ENCODE measurements around the gene SLC25A10. TPM values are rescaled to one million over a fixed set of nuclear protein-coding genes. Genes with fewer than 3 reads are reported as not detected.

Gene SLC25A10, protein sequence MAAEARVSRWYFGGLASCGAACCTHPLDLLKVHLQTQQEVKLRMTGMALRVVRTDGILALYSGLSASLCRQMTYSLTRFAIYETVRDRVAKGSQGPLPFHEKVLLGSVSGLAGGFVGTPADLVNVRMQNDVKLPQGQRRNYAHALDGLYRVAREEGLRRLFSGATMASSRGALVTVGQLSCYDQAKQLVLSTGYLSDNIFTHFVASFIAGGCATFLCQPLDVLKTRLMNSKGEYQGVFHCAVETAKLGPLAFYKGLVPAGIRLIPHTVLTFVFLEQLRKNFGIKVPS
- total RNA-seq (2014; rRNA removed; shearing (Covaris generic)), result 96.9 and 106 TPM in 2 replicates
- polyA plus RNA-seq (2015; cell fraction: cytosol; rRNA removed), result 56.8 and 78.5 TPM in 2 replicates
- polyA plus RNA-seq (2015; cell fraction: nucleus; rRNA removed), result 41.7 and 46.6 TPM in 2 replicates

GRCh38 chr17:81711814-81712467, at the start of gene SLC25A10:
Gene SLC25A10, plus strand, starts transcription at chr17:81712284. Its CDS starts 143 bp downstream, at chr17:81712427.
- DNase-seq (ENCODE audit: low read depth), result peak; percentile 89

- DNase-seq (ENCODE audit: low read depth), result no peak
These were observed 48.0 kb upstream of the SLC25A10 start for GRCh38 chr17:81664051-81664470.

DNA sequence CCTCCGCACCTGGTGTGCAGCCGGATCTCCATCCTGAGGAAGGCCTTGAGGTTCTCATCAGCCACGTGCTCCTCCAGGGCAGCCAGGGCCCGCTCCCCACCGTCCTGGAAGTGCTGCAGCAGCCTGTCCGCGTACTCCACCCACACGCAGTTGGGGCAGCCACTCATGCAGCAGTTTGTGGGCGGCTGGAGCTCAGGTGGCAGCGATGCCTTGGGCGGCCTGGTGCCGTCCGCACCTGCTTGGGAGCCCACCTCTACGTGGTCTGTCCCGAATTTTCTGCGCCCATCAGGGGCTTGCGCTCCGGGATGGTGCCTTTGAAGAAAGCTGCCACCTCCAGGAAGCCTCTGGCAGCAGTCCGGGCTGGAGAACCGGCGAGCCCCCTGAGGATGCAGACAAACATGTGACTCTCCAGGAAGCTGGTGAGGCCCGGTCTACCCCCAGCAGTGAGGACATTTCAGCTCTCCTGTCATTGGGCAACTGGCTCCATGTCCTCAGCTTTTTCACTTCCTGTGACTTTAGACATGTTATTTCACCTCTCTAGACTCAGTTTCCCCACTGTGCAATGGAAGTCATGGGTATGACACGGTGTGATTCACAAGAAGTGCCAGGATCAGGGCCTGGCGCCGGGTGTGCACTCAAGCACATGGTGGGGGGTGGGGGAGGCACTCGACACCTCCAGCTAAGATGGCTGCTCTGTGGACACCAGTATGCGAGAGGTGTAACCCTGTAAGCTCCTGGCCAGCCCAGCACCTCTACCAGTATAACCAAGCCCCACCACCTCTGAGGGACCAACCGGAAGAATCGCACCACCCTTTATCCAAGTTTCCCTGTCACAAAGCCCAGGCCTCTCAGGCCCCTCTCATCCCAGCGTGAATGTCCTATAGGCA, 46.6 kb upstream of the SLC25A10 start:
- peak; percentile 36 for DNase-seq (ENCODE audit: low read depth)

DNA sequence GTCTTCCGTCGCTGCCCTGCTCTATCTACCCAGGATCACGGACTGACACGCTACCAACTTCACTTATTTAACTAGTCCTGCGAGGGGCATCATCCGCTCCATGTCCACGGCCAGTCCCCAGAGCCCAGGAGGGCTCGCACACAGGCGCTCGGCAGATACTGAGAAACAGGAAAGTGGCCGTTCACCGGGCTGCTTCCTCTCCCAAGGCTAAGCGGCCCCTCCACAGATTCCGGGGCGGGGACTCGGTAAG, 46.1 kb upstream of the SLC25A10 start:
- no peak for DNase-seq (ENCODE audit: low read depth)

DNA sequence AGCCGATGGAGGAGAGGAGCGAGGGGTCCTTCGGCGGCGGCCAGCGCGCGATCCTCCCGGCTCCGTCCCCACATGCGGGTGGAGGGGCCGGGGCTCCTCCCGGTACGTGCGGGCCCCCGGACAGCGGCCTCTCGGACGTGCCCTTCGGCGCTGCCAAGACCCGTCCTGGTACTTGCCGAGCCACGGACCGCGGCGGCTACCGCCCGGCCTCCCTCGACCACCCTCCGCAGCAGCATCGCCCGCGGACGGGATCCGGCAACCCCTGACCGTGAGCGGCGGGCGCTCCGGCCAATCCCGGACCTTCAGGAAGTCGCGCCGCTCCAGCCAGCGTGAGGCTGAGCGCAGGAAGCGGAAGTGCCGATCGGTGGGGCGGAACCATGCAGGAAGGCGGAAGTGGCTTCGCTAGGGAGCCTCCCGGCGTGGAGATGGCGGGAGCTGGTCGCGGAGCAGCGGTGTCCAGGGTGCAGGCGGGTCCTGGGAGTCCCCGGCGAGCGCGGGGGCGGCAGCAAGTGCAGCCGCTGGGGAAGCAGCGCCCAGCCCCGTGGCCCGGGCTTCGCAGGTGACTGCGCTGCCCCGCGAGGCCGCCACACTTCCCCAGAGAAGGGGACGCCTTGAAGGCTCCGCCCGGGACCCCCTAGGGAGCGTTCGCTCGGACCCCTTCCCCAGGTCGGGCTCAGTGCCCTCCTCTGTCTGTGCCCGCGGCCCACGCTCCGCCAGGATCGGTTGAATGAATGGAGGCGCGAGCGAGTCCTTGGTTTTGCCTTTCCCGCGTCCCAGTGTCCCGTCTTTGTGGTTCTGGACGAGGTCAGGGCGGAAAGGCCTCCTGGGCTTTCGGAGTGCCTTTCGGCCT, 45.5 kb upstream of the SLC25A10 start, which contains the start of the genes CCDC137 and OXLD1:
Gene CCDC137, plus strand, starts transcription at position 396 of the 850 bp plus-strand sequence. Its CDS starts 30 bp downstream, at position 426.
Gene OXLD1, minus strand, starts transcription at position 264 of the 850 bp plus-strand sequence. Its CDS starts 28 bp downstream, at position 236.
- DNase-seq (ENCODE audit: low read depth), result peak; percentile 91

DNA sequence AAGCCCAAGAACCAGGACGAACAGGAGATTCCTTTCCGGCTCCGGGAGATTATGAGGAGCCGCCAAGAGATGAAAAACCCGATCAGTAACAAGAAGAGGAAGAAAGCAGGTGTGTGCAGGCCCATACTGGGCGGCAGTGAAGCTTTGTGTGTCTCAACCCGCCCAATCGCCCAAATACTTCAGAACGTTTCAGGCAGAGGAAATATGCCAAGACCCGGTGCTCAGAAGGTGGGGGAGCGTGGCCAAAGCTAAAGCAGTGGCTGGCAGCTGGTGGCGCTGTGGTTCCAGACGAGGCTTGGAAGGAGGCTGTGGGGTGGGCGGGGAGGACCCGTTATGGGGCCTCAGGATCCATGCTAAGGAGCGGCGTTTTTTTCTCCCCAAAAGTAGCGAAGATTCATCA, 44.3 kb upstream of the SLC25A10 start:
- DNase-seq (ENCODE audit: low read depth), result no peak

- DNase-seq (ENCODE audit: low read depth), result no peak
These were observed 39.6 kb upstream of the SLC25A10 start for GRCh38 chr17:81672504-81672903.

DNA sequence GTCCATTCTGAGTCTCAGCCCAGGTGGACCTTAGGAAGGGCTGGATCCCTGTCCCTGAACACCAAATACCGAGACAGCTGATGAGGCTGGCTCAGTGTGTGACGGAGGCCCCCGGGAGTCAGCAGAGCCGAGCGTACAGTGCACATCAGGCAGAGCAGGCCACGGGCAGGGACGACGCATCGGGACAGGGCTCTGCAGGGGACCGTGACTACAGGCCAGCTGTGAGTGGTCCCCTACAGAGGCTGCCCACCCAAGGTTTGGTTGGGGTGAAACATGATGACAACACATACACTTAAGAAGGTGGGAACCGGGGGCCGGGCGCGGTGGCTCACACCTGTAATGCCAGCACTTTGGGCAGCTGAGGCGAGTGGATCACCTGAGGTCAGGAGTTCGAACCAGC, 39.1 kb upstream of the SLC25A10 start:
- DNase-seq (ENCODE audit: low read depth), result no peak

GRCh38 chr17:81673561-81674258, 38.4 kb upstream of the SLC25A10 start:
- DNase-seq (ENCODE audit: low read depth), result no peak

DNA sequence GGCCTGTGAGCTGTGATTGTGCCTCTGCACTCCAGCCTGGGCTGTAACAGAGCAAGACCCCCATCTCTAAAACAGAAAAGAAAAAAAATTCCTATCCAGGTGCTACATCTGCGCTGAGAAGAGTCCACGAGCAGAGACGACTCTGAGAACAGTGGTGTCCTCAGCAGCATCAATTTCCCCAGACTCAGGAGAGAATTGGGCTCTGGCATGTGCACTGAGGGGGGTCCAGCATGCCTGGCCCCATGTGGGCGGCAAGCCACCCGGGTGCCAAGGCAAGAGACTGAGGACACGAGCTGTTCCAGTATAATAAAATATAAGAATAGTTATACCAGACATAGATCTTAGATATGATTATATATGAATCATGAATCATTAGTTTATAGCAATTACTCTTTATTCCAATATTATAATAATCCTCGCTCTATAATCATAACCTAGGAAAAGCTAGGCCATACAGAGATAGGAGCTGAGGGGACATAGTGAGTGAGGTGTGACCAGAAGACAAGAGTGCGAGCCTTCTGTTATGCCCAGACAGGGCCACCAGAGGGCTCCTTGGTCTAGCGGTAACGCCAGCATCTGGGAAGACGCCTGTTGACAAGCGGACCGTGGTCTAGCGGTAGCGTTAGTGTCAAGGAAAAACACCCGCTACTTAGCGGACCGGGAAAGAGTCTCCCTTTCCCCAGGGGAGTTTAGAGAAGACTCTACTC, 36.4 kb upstream of the SLC25A10 start:
- peak; percentile 53 for DNase-seq (ENCODE audit: low read depth)

GRCh38 chr17:81676906-81677305, 35.2 kb upstream of the SLC25A10 start:
- no peak for DNase-seq (ENCODE audit: low read depth)

- no peak for DNase-seq (ENCODE audit: low read depth)
These were observed 31.9 kb upstream of the SLC25A10 start for GRCh38 chr17:81680150-81680549.

- DNase-seq (ENCODE audit: low read depth), result no peak
These were observed 30.4 kb upstream of the SLC25A10 start for GRCh38 chr17:81681672-81682071.

DNA sequence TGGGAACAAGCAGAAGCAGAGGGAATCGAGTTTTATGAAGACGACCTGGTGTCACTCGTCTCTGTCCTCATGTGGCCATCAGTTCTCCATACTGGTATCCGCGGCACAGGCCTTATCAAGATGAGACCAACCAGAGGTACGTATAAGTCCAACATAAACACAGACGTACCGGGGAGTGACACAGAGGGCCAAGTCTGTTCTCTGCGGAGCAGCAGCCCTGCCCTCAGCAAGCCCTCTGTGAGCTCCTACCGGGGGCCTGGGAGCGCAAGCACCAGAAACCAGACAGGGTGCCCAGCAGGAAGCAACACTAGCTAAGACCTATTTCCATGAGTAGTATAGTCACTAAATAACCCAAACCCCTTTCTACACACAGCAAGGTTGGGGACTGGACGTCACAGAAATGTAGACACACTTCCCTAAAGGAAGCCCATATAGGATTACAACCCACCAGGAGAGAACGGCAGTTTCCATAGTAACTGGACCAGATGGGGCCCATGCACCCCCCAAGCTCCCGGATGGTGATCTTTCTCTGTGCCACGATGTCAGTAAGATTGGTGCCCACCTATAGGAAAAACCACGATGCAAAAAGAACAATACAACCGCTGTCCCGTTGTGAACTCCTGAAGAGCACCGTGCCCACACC, 29.4 kb upstream of the SLC25A10 start:
- no peak for DNase-seq (ENCODE audit: low read depth)

- no peak for DNase-seq (ENCODE audit: low read depth)
These were observed 28.9 kb upstream of the SLC25A10 start for GRCh38 chr17:81683208-81683583.

- DNase-seq (ENCODE audit: low read depth), result peak; percentile 99
These were observed 28.3 kb upstream of the SLC25A10 start, which contains the start of the genes ARL16 and HGS for GRCh38 chr17:81683584-81684441. Gene ARL16, minus strand, starts transcription at chr17:81683797. Its CDS starts 44 bp downstream, at chr17:81683753. Gene HGS, plus strand, starts transcription at chr17:81684011. Its CDS starts 56 bp downstream, at chr17:81684067.

DNA sequence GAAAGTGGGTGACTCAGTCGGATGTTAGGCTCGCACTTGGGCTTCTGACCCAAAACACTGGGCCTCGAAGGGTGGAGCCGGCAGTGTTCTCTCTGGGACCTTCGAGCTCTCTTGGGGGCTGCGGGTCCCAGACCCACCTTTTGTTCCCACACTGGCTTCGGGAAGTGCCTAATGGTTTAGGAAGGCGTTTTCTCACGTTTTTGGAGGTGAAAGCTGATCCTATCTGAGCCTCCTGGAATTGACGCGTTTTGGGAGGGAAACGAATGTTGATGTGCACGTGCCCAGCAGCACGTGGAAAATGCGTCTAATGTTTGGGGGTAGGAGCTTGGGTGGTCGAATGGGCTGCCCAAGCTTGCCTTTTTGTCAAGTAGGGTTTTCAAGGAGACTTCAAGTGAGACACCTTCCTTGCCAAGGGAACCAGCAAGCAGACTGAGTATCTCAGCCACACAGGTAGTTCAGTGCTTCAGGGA, 27.6 kb upstream of the SLC25A10 start:
- peak; percentile 77 for DNase-seq (ENCODE audit: low read depth)

- DNase-seq (ENCODE audit: low read depth), result peak; percentile 84
These were observed 27.0 kb upstream of the SLC25A10 start for GRCh38 chr17:81685108-81685507.

Measured in HT1080 (cell line).